ENCODE data around the gene WNT1. TPM values are rescaled to one million over a fixed set of nuclear protein-coding genes. Genes with fewer than 3 reads are reported as not detected.

WNT1 gene
- total RNA-seq, 1 donor from 2014 or later: not detected

GRCh38 chr12:48934312-48934706 lies 43.8 kb upstream of the WNT1 start:
- Mint-ChIP-seq H3K4me3 (ENCODE audit: unreplicated experiment) (no peak overlapping the region), H3K36me3 (ENCODE audit: unreplicated experiment) (peaks cover 33% of the 10 kb centered on the region), H3K27ac (ENCODE audit: unreplicated experiment) (no peak overlapping the region), H3K27me3 (ENCODE audit: unreplicated experiment) (no peaks in the 10 kb centered on the region), H3K9me3 (ENCODE audit: unreplicated experiment) (no peaks in the 10 kb centered on the region), H3K4me1 (ENCODE audit: unreplicated experiment) (peaks cover 3% of the 10 kb centered on the region)
- TF ChIP-seq CTCF (IDR thresholded peaks at IDR 0.05): peak; percentile 35
- no peak for DNase-seq (ENCODE audit: extremely low spot score, unreplicated experiment)

DNA sequence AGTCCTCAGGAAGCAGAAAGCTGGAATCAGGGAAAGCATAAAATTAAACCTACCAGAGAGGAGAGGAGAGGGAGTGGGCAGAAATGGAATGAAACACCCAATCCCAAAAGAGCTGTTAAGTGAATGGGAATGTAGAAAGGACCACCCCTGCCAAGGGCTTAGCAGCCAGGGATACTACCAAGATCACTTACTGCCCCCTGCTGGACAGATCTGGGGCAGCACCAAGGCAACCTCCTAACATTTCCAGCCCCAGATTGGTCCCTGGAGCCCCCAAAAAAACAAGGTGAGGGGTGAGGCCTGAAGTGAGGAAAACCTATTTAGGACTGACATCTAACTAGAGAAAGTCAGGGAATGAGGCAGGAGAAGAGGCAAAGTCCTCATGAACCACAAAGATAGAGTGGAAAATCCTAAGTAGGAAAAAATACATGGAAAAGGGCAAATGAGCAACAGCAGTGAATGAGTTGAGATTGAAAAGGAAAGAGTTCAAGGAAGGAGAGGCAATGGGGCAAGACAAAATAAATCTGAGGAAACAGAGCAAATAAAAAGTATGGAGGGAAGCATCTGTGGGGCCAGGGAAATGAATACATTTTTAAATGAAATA lies 41.6 kb upstream of the WNT1 start:
- peaks cover 3% of the 10 kb centered on the region for H3K4me1 Mint-ChIP-seq (ENCODE audit: unreplicated experiment)
- DNase-seq (ENCODE audit: extremely low spot score, unreplicated experiment): peak; percentile 92
- no peaks in the 10 kb centered on the region for H3K27me3 Mint-ChIP-seq (ENCODE audit: unreplicated experiment)
- no peaks in the 10 kb centered on the region for H3K9me3 Mint-ChIP-seq (ENCODE audit: unreplicated experiment)
- TF ChIP-seq CTCF (IDR thresholded peaks at IDR 0.05): peak; percentile 92
- peaks cover 31% of the 10 kb centered on the region for H3K36me3 Mint-ChIP-seq (ENCODE audit: unreplicated experiment)
- H3K4me3 Mint-ChIP-seq (ENCODE audit: unreplicated experiment): no peak overlapping the region
- H3K27ac Mint-ChIP-seq (ENCODE audit: unreplicated experiment): no peak overlapping the region

DNA sequence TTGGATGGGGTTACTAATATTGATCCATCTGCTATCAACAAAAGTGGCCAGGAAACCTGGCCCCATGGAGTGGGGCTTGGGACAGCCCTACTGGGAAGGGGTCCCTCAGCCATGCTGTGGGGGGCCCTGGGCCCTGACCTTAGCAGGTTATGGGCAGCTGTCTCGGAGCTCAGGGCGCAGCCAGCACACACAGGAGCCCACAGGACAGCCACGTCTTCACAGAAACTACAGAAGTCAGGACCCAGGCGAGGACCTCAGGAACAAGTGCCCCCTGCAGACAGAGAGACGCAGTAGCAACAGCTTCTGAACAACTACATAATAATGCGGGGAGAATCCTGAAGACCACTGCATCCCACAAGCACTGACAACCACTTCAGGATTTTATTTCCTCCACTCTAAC lies 41.0 kb upstream of the WNT1 start:
- Mint-ChIP-seq H3K27ac (ENCODE audit: unreplicated experiment) (no peak overlapping the region), H3K9me3 (ENCODE audit: unreplicated experiment) (no peaks in the 10 kb centered on the region), H3K4me1 (ENCODE audit: unreplicated experiment) (peaks cover 3% of the 10 kb centered on the region), H3K36me3 (ENCODE audit: unreplicated experiment) (peaks cover 30% of the 10 kb centered on the region), H3K27me3 (ENCODE audit: unreplicated experiment) (no peaks in the 10 kb centered on the region), H3K4me3 (ENCODE audit: unreplicated experiment) (no peak overlapping the region)
- TF ChIP-seq CTCF (IDR thresholded peaks at IDR 0.05): no peak
- no peak for DNase-seq (ENCODE audit: extremely low spot score, unreplicated experiment)

- Mint-ChIP-seq H3K27ac (ENCODE audit: unreplicated experiment) (no peak overlapping the region), H3K27me3 (ENCODE audit: unreplicated experiment) (no peaks in the 10 kb centered on the region), H3K9me3 (ENCODE audit: unreplicated experiment) (no peaks in the 10 kb centered on the region), H3K4me3 (ENCODE audit: unreplicated experiment) (no peak overlapping the region), H3K36me3 (ENCODE audit: unreplicated experiment) (peaks cover 20% of the 10 kb centered on the region), H3K4me1 (ENCODE audit: unreplicated experiment) (peaks cover 3% of the 10 kb centered on the region)
- no peak for TF ChIP-seq CTCF (IDR thresholded peaks at IDR 0.05)
- no peak for DNase-seq (ENCODE audit: extremely low spot score, unreplicated experiment)
Observed at GRCh38 chr12:48938805-48939204, 39.3 kb upstream of the WNT1 start.

DNA sequence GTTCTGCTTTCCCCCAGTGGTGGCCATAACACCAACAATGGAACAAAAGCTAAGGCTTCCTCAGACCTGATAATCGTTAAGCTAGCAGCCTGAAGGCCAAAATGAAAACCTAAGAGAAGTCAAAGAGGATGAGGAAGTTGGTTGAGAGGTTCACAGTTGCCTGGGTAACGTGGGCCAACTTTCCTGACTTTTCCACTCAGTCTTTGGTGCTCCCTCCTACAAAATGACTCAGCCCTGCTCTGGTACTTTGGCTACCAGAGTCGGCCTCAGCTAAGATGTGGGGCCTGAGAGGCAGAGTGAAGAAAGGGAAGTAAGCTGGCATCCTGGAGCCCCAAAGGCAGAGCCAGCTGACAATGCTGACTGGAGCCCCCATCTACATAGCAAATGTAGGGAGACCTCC lies 37.9 kb upstream of the WNT1 start:
- no peak for DNase-seq (ENCODE audit: extremely low spot score, unreplicated experiment)
- Mint-ChIP-seq H3K36me3 (ENCODE audit: unreplicated experiment) (peaks cover 20% of the 10 kb centered on the region), H3K4me1 (ENCODE audit: unreplicated experiment) (peaks cover 3% of the 10 kb centered on the region), H3K9me3 (ENCODE audit: unreplicated experiment) (no peaks in the 10 kb centered on the region), H3K4me3 (ENCODE audit: unreplicated experiment) (no peak overlapping the region), H3K27ac (ENCODE audit: unreplicated experiment) (no peak overlapping the region), H3K27me3 (ENCODE audit: unreplicated experiment) (no peaks in the 10 kb centered on the region)
- TF ChIP-seq CTCF (IDR thresholded peaks at IDR 0.05): no peak

All from osteocyte (in vitro differentiated cells).